ENCODE results near the gene DEF6. TPM values are rescaled to one million over a fixed set of nuclear protein-coding genes. Genes with fewer than 3 reads are reported as not detected.

DEF6 gene
- total RNA-seq, 2 donors from 2014 or later = 82.3 to 105 TPM

DNA sequence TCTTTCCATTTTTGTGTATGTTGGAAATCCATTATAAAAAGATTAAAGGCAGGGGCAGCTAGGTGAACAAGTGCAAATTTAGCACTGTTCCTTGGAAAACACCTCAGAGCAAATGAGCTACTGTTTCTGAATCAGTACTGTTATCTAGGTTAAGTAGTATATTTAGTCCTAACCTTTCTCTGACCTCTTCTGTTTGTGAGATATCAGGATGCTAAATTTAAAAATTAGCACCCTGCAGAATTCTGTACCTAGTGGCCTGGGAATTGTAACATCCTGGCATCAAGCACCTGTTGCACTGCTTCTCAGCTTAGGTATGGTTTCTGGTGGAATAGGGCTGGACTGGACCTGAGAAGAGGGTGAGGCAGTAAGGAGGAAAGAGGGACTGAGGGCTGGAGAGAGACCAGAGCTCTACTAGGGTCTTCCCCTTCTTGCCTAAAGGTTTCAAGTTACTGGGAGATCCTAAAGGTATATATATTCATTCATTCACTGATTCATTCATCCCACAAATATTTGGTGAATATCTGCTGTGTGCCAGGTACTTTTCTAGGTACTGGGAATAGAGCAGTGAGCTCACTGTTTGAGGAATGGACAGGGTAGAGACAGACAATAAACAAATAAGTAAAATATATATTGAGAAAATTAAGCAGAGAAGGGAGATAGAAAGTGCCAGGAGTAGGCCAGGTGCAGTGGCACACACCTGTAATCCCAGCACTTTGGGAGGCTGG, 32.9 kb upstream of the DEF6 start:
- no peaks in the 10 kb centered on the region for H3K9me3 Mint-ChIP-seq
- H3K27ac Mint-ChIP-seq = peak overlapping the region; percentile 45 to 93
- DNase-seq (ENCODE audit: low spot score) = no peak
- peak overlapping the region; percentile 76 for H3K4me3 Mint-ChIP-seq
- peaks cover 49 to 52% of the 10 kb centered on the region in 2 donors for H3K4me1 Mint-ChIP-seq (ENCODE audit: low read depth in 2 of 2)
- H3K36me3 Mint-ChIP-seq = peaks cover 5% of the 10 kb centered on the region
- no peaks in the 10 kb centered on the region for H3K27me3 Mint-ChIP-seq
- no peak for ATAC-seq

DNA sequence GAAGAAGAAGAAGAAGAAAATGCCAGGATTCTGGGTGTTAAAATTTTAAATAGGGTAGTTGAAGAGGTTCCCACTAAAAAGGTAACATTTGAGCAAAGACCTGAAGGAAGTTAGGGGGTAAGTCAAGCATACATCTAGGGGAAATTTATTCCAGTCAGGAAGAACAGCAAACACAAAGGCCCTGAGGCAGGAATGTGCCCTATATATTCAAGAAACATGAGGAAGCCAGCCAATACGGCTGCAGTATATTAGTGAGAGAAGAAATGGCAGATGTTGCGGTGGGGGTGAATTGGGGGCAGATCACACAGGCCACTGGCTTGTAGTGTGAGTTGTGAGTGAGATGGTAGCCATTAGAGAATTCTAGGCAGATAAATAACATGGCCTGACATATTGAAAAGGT, 32.1 kb upstream of the DEF6 start:
- DNase-seq (ENCODE audit: low spot score) = no peak
- Mint-ChIP-seq H3K4me3 (no peak overlapping the region), H3K27me3 (no peaks in the 10 kb centered on the region), H3K36me3 (no peaks in the 10 kb centered on the region), H3K9me3 (no peaks in the 10 kb centered on the region), H3K27ac (peak overlapping the region in 1 of 2 donors; percentile 11), H3K4me1 (ENCODE audit: low read depth in 2 of 2) (peaks cover 43 to 46% of the 10 kb centered on the region in 2 donors)
- ATAC-seq = no peak

DNA sequence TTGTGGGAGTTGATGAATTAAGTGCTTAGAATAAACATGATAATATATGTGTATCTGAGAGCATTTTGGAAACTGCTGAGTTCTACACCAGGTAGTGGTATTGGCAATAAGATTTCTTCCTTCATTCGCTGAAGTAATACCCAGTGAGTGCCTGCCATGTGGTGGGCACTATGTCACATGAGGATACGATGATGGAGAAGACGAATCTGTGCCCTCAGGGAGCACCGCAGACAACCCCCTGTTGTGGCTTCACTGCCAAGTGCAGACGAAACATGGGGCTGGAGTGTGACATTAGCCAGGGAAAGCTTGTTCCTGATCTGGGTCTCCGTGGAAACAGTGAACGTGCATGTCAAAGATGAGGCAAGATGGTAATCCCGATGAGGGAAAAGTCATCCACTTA, 30.2 kb upstream of the DEF6 start:
- no peak for ATAC-seq
- Mint-ChIP-seq H3K27ac (no peak overlapping the region), H3K4me3 (no peak overlapping the region), H3K4me1 (ENCODE audit: low read depth in 2 of 2) (peaks cover 27 to 31% of the 10 kb centered on the region in 2 donors), H3K9me3 (no peaks in the 10 kb centered on the region), H3K27me3 (no peaks in the 10 kb centered on the region), H3K36me3 (no peaks in the 10 kb centered on the region)
- no peak for DNase-seq (ENCODE audit: low spot score)

DNA sequence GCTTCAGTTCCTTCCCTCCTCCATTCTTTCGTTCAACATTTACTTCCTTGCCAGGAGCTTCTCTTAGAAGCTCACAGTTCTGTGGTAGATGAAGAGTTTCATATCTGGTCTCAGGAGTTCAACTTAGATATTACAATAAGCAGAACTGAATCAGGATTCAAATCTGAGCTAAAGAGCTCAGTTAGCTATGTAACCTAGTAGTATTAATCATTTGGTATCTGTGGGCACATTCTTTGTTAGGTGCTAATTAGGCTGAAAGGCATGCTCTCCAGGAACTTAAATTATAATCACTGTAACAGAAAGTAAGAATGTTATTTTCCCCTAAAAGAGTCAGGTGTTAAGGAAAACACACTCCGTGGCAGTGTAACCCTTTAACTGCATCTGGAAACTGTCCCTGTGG, 29.7 kb upstream of the DEF6 start:
- Mint-ChIP-seq H3K27ac (no peak overlapping the region), H3K36me3 (no peaks in the 10 kb centered on the region), H3K27me3 (no peaks in the 10 kb centered on the region), H3K9me3 (no peaks in the 10 kb centered on the region), H3K4me1 (ENCODE audit: low read depth in 2 of 2) (peaks cover 22 to 27% of the 10 kb centered on the region in 2 donors), H3K4me3 (no peak overlapping the region)
- DNase-seq (ENCODE audit: low spot score) (no peak), ATAC-seq (no peak)

DNA sequence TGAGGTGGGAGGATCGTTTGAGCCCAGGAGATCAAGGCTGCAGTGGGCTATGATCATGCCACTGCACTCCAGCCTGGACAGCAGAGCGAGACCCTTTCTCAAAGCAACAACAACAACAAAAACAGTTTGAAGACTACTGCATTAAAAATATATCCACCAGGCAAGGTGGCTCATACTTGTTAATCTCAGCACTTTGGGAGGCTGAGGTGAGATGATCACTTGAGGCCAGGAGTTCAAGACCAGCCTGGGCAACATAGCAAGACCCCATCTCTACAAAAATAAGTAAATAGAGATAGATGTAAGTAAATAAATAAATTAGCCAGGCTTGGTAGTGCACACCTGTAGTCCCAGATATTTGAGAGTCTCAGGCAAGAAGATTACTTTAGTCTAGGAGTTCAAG, 25.6 kb upstream of the DEF6 start:
- no peak overlapping the region for H3K4me3 Mint-ChIP-seq
- H3K27me3 Mint-ChIP-seq = no peaks in the 10 kb centered on the region
- H3K4me1 Mint-ChIP-seq (ENCODE audit: low read depth in 2 of 2) = peaks cover 0 to 10% of the 10 kb centered on the region in 2 donors
- no peaks in the 10 kb centered on the region for H3K36me3 Mint-ChIP-seq
- DNase-seq (ENCODE audit: low spot score) (no peak), ATAC-seq (no peak)
- no peak overlapping the region for H3K27ac Mint-ChIP-seq
- no peaks in the 10 kb centered on the region for H3K9me3 Mint-ChIP-seq

DNA sequence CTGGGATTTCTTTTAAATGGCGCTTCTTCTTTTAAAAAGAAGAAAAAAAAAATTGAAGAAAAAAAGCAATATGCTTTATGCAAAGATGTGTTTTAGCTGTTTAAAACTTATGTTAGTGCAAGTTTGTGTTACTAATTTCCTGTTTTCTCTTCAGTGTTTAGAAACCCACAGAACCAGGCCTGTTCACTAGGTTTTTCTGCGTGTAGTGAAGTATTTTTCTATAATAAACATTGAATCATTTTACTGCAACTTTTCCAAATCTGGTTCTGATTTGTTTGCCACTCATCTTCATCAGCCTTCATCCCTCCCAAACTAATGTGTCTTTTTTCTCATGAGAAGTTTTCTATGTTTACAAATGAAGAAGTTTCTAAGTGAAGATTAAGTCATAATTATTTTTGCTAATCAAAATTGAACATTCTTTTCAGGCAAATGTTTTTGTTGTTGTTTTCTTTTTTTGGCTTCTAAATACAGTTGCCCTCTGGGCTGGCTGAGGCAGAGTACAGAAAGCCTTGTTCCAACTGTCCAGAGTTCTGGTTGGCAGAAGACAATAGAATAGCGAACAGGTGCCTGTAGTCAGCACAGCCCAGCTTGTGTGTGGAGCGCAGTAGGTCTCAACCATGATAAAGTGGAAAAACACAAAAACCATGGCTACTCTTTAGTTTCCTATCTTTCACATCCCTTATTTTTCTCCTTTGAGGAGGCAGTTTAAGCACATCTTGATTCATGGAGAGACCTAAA, 23.6 kb upstream of the DEF6 start:
- DNase-seq (ENCODE audit: low spot score) (no peak), ATAC-seq (no peak)
- no peaks in the 10 kb centered on the region for H3K27me3 Mint-ChIP-seq
- H3K4me3 Mint-ChIP-seq = no peak overlapping the region
- H3K9me3 Mint-ChIP-seq = no peaks in the 10 kb centered on the region
- peaks cover 6 to 15% of the 10 kb centered on the region in 2 donors for H3K4me1 Mint-ChIP-seq (ENCODE audit: low read depth in 2 of 2)
- H3K36me3 Mint-ChIP-seq = no peaks in the 10 kb centered on the region
- H3K27ac Mint-ChIP-seq = no peak overlapping the region

DNA sequence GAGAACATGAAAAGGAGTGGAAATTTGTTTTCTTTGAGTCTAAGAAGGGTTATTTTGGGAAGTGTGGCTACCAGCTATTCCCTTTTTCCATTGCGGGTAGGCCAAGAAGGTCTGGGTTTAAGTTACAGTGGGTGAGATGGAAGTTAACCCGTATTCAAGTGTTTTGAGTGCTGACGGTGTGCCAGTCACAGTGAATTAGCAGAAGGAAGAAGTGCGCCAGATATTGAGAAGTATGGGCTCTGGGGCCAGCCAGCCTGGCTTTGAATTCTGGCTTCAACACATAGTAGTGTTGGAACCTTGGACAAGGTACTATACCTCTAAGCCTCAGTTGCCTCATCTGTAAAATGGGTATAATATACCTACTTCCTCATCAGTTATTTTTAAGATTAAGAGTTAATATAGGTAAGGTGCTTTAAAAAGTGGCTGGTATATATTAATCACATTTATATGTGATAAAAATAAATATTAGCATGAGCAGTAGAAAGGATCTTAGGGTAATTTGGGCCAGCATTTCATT, 21.8 kb upstream of the DEF6 start:
- DNase-seq (ENCODE audit: low spot score) (no peak), ATAC-seq (no peak)
- Mint-ChIP-seq H3K4me1 (ENCODE audit: low read depth in 2 of 2) (peaks cover 6 to 18% of the 10 kb centered on the region in 2 donors), H3K9me3 (no peaks in the 10 kb centered on the region), H3K4me3 (no peak overlapping the region), H3K27ac (no peak overlapping the region), H3K36me3 (no peaks in the 10 kb centered on the region), H3K27me3 (no peaks in the 10 kb centered on the region)

DNA sequence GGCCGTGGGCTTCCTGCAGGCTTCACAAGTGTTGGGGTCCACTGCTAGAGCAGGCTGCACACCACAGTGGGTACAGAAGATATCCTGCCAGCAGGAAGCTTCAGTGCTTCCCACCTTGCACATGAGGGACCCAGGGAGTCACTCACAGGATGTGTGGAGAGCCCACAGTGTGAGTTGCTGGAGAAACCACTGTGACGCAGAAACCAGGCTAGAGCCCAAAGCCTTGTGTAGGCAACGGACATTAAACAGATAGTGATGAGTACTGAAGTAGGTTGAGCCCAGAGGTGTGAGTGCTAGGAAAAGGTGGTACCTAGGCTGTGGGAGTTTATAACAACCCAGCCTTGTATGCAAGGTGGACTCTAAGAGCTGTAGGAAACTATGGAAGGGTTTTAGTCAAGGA, 18.9 kb upstream of the DEF6 start:
- Mint-ChIP-seq H3K4me1 (ENCODE audit: low read depth in 2 of 2) (peaks cover 6 to 18% of the 10 kb centered on the region in 2 donors), H3K4me3 (no peak overlapping the region), H3K9me3 (no peaks in the 10 kb centered on the region), H3K27me3 (no peaks in the 10 kb centered on the region), H3K36me3 (peaks cover 6% of the 10 kb centered on the region), H3K27ac (no peak overlapping the region)
- ATAC-seq (no peak), DNase-seq (ENCODE audit: low spot score) (no peak)

DNA sequence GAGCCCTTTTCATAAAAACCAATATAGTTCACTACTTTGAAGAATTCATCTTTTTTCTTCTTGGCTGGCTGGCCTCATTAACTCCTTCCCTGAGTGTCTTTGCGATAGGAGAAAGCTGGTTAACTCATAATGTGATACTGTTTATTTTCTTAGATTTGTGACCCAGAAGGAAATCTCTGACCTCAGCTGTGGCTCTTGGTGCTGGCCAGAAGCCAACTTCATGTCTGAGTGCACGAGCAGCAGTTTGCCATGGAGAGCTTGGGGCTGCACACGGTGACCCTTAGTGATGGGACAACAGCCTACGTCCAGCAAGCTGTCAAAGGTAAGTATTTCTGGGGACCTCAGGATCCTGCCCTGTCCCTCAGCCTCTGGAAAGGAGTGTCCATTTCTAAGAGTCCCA, 16.7 kb upstream of the DEF6 start:
- ATAC-seq (no peak), DNase-seq (ENCODE audit: low spot score) (no peak)
- H3K27me3 Mint-ChIP-seq = no peaks in the 10 kb centered on the region
- H3K4me3 Mint-ChIP-seq = no peak overlapping the region
- no peaks in the 10 kb centered on the region for H3K9me3 Mint-ChIP-seq
- no peak overlapping the region for H3K27ac Mint-ChIP-seq
- H3K4me1 Mint-ChIP-seq (ENCODE audit: low read depth in 2 of 2) = peaks cover 6 to 12% of the 10 kb centered on the region in 2 donors
- H3K36me3 Mint-ChIP-seq = peaks cover 11% of the 10 kb centered on the region

DNA sequence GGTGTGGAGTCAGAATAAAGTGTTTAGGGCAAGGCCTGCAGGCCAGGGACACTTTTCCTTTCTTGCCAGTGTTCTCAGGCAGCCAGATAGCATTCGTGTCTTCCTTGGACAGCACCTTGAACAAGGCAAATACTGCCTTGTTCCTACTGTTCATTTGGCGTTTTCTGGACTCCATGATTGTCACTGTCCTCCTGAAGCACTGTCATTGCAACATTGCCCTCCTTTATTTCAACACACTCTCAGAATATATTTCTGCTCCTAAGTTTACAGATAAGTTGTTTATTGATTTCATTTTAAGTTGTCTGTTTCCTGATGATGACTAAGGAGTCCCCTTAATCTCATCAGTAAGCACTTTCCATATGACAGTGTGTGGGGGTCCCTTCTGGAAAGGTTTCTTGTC, 15.1 kb upstream of the DEF6 start:
- Mint-ChIP-seq H3K36me3 (peaks cover 19% of the 10 kb centered on the region), H3K9me3 (no peaks in the 10 kb centered on the region), H3K4me3 (no peak overlapping the region), H3K27me3 (no peaks in the 10 kb centered on the region), H3K4me1 (ENCODE audit: low read depth in 2 of 2) (peaks cover 6 to 10% of the 10 kb centered on the region in 2 donors), H3K27ac (no peak overlapping the region)
- DNase-seq (ENCODE audit: low spot score) = no peak
- no peak for ATAC-seq

DNA sequence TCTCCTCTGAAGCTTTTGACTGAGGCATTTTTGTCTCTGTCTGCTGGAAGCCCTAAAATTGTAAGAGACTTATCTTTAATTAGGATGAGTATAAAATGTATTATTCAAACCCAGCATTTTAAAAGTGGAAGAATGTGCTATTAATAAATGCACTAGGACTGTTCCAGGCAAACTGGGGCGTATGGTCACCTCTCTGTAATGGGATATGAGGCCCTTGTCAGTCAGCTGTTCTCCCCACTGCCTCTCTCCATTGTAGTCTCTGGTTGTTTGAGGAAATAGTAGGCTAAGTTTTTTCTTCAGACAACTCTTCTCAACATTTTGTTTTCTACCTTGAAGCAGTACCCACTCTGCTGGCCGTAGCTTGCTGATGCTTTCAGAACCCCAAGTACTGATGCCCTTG, 14.3 kb upstream of the DEF6 start:
- ATAC-seq (no peak), DNase-seq (ENCODE audit: low spot score) (no peak)
- Mint-ChIP-seq H3K36me3 (peaks cover 19% of the 10 kb centered on the region), H3K4me3 (no peak overlapping the region), H3K27me3 (no peaks in the 10 kb centered on the region), H3K27ac (no peak overlapping the region), H3K4me1 (ENCODE audit: low read depth in 2 of 2) (peaks cover 5 to 9% of the 10 kb centered on the region in 2 donors), H3K9me3 (no peaks in the 10 kb centered on the region)

DNA sequence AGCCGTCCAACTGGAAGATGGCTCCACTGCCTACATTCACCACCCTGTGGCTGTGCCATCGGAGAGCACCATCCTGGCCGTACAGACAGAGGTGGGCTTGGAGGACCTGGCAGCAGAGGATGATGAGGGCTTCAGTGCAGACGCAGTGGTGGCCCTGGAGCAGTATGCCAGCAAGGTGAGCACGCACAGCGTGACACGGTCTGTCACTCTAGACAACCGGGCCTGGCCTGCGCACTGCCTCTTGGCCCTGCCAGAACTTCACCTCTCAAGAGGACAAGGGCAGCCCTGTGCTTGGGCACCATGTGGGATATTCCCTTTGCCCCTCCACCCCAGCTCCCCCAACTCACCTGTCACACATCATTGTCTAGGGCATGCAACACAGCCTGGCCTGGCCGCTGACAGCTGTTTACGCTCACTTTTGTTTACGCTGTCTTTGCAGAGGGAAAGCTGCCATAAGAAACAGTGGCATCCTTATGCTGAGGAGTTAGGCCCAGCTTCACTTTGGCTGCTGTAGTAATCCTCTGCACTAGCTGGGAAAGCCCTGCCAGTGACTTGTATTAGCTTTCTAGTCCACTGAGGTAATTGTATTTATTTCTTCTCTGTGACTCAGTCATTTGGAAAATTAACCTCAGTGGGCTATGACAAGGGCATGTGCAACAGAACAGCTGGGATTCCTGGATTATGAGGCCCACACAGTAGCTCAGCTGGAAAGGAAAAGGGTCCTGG, 9.8 kb upstream of the DEF6 start:
- Mint-ChIP-seq H3K9me3 (no peaks in the 10 kb centered on the region), H3K4me1 (ENCODE audit: low read depth in 2 of 2) (no peaks in the 10 kb centered on the region), H3K27ac (no peak overlapping the region), H3K4me3 (no peak overlapping the region), H3K27me3 (no peaks in the 10 kb centered on the region), H3K36me3 (peaks cover 19% of the 10 kb centered on the region)
- ATAC-seq (no peak), DNase-seq (ENCODE audit: low spot score) (no peak)

DNA sequence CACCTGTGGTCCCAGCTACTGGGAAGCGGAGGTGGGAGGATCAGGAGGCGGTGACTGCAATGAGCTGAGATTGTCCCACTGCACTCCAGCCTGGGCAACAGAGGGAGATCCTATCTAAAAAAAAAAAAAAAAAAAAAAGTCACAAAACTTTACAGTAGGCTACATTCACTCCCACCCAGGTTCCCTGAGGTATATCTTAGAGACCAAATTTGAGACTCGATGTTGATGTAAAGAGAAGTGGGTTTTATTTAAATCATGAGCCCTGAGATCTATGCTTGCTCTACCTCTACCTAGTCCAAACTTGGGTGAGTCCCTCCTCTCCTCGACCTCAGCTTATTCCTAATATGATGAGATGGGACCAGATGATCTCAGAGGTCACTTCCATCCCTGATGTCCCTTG, 8.8 kb upstream of the DEF6 start:
- H3K27me3 Mint-ChIP-seq = no peaks in the 10 kb centered on the region
- no peaks in the 10 kb centered on the region for H3K9me3 Mint-ChIP-seq
- H3K4me3 Mint-ChIP-seq = no peak overlapping the region
- no peaks in the 10 kb centered on the region for H3K4me1 Mint-ChIP-seq (ENCODE audit: low read depth in 2 of 2)
- DNase-seq (ENCODE audit: low spot score) = no peak
- no peak overlapping the region for H3K27ac Mint-ChIP-seq
- H3K36me3 Mint-ChIP-seq = peaks cover 13% of the 10 kb centered on the region
- ATAC-seq = no peak

DNA sequence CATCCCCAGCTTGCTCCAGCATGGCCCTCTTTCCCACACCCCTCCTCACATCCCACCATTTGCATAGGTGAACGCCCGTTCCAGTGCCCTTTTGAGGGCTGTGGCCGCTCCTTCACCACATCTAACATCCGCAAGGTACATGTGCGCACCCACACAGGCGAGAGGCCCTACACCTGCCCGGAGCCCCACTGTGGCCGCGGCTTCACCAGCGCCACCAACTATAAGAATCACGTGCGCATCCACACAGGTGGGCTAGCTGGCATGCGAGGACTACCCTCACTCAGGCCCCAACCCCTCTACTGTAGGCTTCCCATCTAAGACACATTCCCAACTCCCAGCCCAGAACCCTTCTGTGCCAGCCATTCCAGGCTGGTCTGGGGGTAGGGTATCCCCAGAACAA, 6.1 kb upstream of the DEF6 start:
- ATAC-seq (no peak), DNase-seq (ENCODE audit: low spot score) (no peak)
- H3K9me3 Mint-ChIP-seq = no peaks in the 10 kb centered on the region
- H3K36me3 Mint-ChIP-seq = peaks cover 13% of the 10 kb centered on the region
- no peak overlapping the region for H3K4me3 Mint-ChIP-seq
- H3K27ac Mint-ChIP-seq = no peak overlapping the region
- H3K27me3 Mint-ChIP-seq = no peaks in the 10 kb centered on the region
- H3K4me1 Mint-ChIP-seq (ENCODE audit: low read depth in 2 of 2) = no peaks in the 10 kb centered on the region

Data from natural killer cell treated with Interleukin-12 subunit alpha and Interleukin-12 subunit beta and Interleukin-15 and Interleukin-18, amount 100 ng/mL, for 72 hours (primary cell).